ENCODE results near the gene ARMC5. TPM values are rescaled to one million over a fixed set of nuclear protein-coding genes. Genes with fewer than 3 reads are reported as not detected.
A peak's percentile ranks its signal among the peaks of the same experiment; 100 is the strongest.

ARMC5 gene
- total and polyA plus RNA-seq, 9 of the 15 experiments (the other 6 are each of a cell fraction or from before 2014, with no cell fraction given): 0.11 to 13.5 (median 2.1) TPM

GRCh38 chr16:31460582-31461002 lies 1.3 kb downstream of the ARMC5 start (continued):
- TF ChIP-seq ZBTB34 (CRISPR knock-in tag; IDR thresholded peaks at IDR 0.05) (no peak), ZBTB43 (CRISPR knock-in tag; IDR thresholded peaks at IDR 0.05) (no peak), ZNF277 (CRISPR knock-in tag; IDR thresholded peaks at IDR 0.05; ENCODE audit: borderline replicate concordance) (no peak)

- FAIRE-seq: no peak
Measured at GRCh38 chr16:31461201-31461920, 2.1 kb downstream of the ARMC5 start.

More at GRCh38 chr16:31461201-31461920, 2.1 kb downstream of the ARMC5 start:
- Histone ChIP-seq H3K4me2 (ENCODE audit: insufficient read depth, low read length) (no peak overlapping the region), H3K4me1 (replicated peaks in 1 of 2; ENCODE audit: control insufficient read depth in 2 of 2, insufficient read depth in 2 of 2, low read length in 2 of 2) (peaks cover 14 to 46% of the 10 kb centered on the region in 2 experiments), H3K27me3 (ENCODE audit: control insufficient read depth in 2 of 2, insufficient read depth in 2 of 2, low read length in 2 of 2) (no peaks in the 10 kb centered on the region), H3K36me3 (ENCODE audit: control insufficient read depth, insufficient read depth, low read length) (peaks cover 48% of the 10 kb centered on the region; the same call in 2 of the 3 replicates), H3K4me3 (no peak overlapping the region), H2AFZ (ENCODE audit: low read depth, low read length) (0 out of 2 replicates have a peak overlapping the region, but pooled peaks have one; percentile 10), H3K9me3 (replicated peaks; ENCODE audit: control insufficient read depth, insufficient read depth, low read depth, low read length) (no peaks in the 10 kb centered on the region), H3K79me2 (ENCODE audit: control insufficient read depth, insufficient read depth, low read length) (peaks cover 40% of the 10 kb centered on the region), H4K20me1 (replicated peaks; ENCODE audit: control insufficient read depth, insufficient read depth, low read length) (peaks cover 4% of the 10 kb centered on the region), H3K9me1 (ENCODE audit: control insufficient read depth, insufficient read depth, low read length) (no peaks in the 10 kb centered on the region), H3K9ac (ENCODE audit: insufficient read depth in 1 of 2, low read depth in 2 of 2, low read length in 2 of 2) (peak overlapping the region; percentile 16 to 69; a peak in 1 of 4 replicates), H3K27ac (ENCODE audit: extremely low read depth, low read depth, low read length) (no peak overlapping the region; the same call in 2 of the 3 replicates)
- ChIA-PET CTCF (ENCODE audit: low intra/inter-chr PET ratio) (interaction anchor here (1.0 kb wide), 1 partner anchor 236 kb away, joined by 3 read pairs; no protein-coding TSS in a partner anchor), POLR2A (interaction anchor here (0.6 to 1.9 kb wide), 10 partner anchors 8 to 338 kb away, joined by 3 to 15 read pairs (median 4); partner anchors contain the start of gene FUS)
- BruUV-seq (replicated peaks): no TSS peak
- WGBS (ENCODE audit: insufficient coverage, low coverage, missing lambda C conversion rate): 76% methylated on average over 10 of the region's 10 CpGs
- TF ChIP-seq MYNN (IDR thresholded peaks at IDR 0.05): no peak
- TF ChIP-seq MYNN (CRISPR knock-in tag; IDR thresholded peaks at IDR 0.05): no peak
- TF ChIP-seq CEBPZ (IDR thresholded peaks at IDR 0.05; ENCODE audit: borderline replicate concordance, low read depth, low read length): no peak
- TF ChIP-seq VEZF1 (CRISPR knock-in tag; IDR thresholded peaks at IDR 0.05): no peak
- no peak for TF ChIP-seq CSDE1 (IDR thresholded peaks at IDR 0.05)
- no peak for ATAC-seq
- no peak for DNase-seq (ENCODE audit: extremely low read depth in 1 of 4, low spot score in 3 of 4)
- intact Hi-C loops (cut with micrococcal nuclease) (no loop called here), in situ Hi-C loops (cut with MboI) (no loop called here)
